SH-SY5Y (cell line): ENCODE data around the gene FMN2.

Experiments used
- GATA2 ChIP-seq: IDR thresholded peaks from 2 replicates; pipeline ENCODE4 v1.6.1; 2011; ENCODE audit warnings: mild to moderate bottlenecking, low read depth, low read length
- GATA3 ChIP-seq: IDR thresholded peaks from 2 replicates; pipeline ENCODE4 v1.6.1; 2011; ENCODE audit warnings: low read depth, mild to moderate bottlenecking, low read length, moderate library complexity

DNA sequence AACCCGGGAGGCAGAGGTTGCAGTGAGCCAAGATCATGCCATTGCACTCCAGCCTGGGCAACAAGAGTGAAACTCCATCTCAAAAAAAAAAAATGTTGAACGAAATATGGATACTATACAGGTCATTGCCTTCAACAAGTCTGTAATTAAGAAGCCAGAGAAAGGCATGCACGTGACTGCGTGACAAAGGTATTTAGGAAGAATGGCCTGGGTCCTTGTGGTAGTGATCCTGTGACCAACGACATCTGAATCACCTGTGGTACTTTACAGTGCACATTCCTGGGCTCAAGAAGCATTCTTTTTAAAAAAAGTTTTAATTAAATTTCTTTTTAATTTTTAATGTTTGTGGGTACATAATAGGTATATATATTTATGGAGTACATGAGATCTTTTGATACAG, 405.3 kb downstream of the FMN2 start:
- TF ChIP-seq GATA2 (no peak), GATA3 (no peak)
